ENCODE results near the gene HDGFL3. TPM values are rescaled to one million over a fixed set of nuclear protein-coding genes. Genes with fewer than 3 reads are reported as not detected.

Gene HDGFL3
- total and polyA plus RNA-seq, 2 donors (not counting 1 experiment from before 2014, with no cell fraction given) = 0.12 to 2.5 TPM

GRCh38 chr15:83110381-83110780 is 97.2 kb downstream of the HDGFL3 start:
- H3K27me3 ChIP-seq (replicated peaks in 1 of 4; ENCODE audit: control extremely low read depth in 1 of 4, control insufficient read depth in 3 of 4, insufficient read depth in 4 of 4, low read length in 3 of 4) = peaks cover 0 to 3% (median under 1%) of the 10 kb centered on the region in 4 experiments
- no peak overlapping the region for H3K4me2 ChIP-seq (replicated peaks; ENCODE audit: low read depth, low read length, poor library complexity, severe bottlenecking)
- no peaks in the 10 kb centered on the region for H3K36me3 ChIP-seq (replicated peaks in 1 of 2; ENCODE audit: control extremely low read depth in 1 of 2, control insufficient read depth in 1 of 2, extremely low read depth in 1 of 2, insufficient read depth in 2 of 2, low read length in 1 of 2)
- H3K79me2 ChIP-seq (ENCODE audit: control insufficient read depth, insufficient read depth, low read length) = no peaks in the 10 kb centered on the region
- TF ChIP-seq EZH2 (IDR thresholded peaks at IDR 0.05; ENCODE audit: borderline replicate concordance, insufficient read depth, low read depth, low read length, poor library complexity, severe bottlenecking) = no peak
- TF ChIP-seq, protein P1, sequence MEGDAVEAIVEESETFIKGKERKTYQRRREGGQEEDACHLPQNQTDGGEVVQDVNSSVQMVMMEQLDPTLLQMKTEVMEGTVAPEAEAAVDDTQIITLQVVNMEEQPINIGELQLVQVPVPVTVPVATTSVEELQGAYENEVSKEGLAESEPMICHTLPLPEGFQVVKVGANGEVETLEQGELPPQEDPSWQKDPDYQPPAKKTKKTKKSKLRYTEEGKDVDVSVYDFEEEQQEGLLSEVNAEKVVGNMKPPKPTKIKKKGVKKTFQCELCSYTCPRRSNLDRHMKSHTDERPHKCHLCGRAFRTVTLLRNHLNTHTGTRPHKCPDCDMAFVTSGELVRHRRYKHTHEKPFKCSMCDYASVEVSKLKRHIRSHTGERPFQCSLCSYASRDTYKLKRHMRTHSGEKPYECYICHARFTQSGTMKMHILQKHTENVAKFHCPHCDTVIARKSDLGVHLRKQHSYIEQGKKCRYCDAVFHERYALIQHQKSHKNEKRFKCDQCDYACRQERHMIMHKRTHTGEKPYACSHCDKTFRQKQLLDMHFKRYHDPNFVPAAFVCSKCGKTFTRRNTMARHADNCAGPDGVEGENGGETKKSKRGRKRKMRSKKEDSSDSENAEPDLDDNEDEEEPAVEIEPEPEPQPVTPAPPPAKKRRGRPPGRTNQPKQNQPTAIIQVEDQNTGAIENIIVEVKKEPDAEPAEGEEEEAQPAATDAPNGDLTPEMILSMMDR (IDR thresholded peaks at IDR 0.05) = no peak
- peaks cover 27% of the 10 kb centered on the region for H3K27me3 Mint-ChIP-seq
- no peaks in the 10 kb centered on the region for H3K9me3 ChIP-seq (ENCODE audit: control extremely low read depth in 1 of 3, control insufficient read depth in 2 of 3, insufficient read depth in 1 of 3, low read length in 2 of 3)
- no peak overlapping the region for H3K4me3 ChIP-seq (ENCODE audit: control extremely low read depth in 1 of 5, extremely low read depth in 1 of 5, insufficient read depth in 1 of 5, low read depth in 2 of 5, low read length in 4 of 5)
- CTCF ChIA-PET = no interaction called here
- DNase-seq (no peak), ATAC-seq (ENCODE audit: low read depth) (no peak)
- H3K27ac Mint-ChIP-seq = no peak overlapping the region
- 100% methylated on average over 2 of the region's 3 CpGs for WGBS (ENCODE audit: insufficient coverage)
- no peak overlapping the region for H2AFZ ChIP-seq (ENCODE audit: insufficient read depth, low read depth, low read length, poor library complexity, severe bottlenecking)
- H3K9ac ChIP-seq (ENCODE audit: low read length) = no peak overlapping the region
- POLR2A ChIA-PET = no interaction called here
- H4K20me1 ChIP-seq (ENCODE audit: control insufficient read depth, insufficient read depth, low read length, poor library complexity, severe bottlenecking) = no peaks in the 10 kb centered on the region
- intact Hi-C loops (cut with micrococcal nuclease) = no loop called here
- H3K4me3 Mint-ChIP-seq = no peak overlapping the region
- peaks cover 14 to 22% of the 10 kb centered on the region in 2 donors for H3K4me1 ChIP-seq (ENCODE audit: control insufficient read depth in 2 of 2, insufficient read depth in 2 of 2, low read length in 2 of 2)
- H3K4me1 Mint-ChIP-seq = peaks cover 24% of the 10 kb centered on the region
- no peaks in the 10 kb centered on the region for H3K9me3 Mint-ChIP-seq (ENCODE audit: insufficient read depth)
- H3K27ac ChIP-seq (ENCODE audit: low read length in 2 of 2) = no peak overlapping the region

DNA sequence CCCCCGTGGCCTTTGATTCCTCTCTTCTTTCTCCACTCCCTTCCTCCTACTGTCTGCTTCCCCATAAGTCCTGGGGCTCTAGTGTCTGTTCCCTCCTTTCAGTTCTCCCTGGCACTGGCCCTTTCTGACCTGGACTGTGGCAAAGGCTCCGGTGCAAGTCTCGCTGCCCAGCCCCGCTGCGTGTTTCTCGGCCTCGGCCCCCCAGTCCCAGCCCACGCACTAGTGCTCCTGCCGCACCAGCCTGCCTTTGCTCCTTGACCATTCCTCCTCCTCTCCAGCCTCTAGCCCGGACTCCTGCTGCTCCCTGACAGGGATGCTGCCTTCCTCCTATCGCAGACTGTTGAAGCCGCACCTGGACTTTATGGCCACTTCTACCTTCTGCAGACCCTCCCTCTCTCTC is 98.1 kb downstream of the HDGFL3 start:
- H3K79me2 ChIP-seq (ENCODE audit: control insufficient read depth, insufficient read depth, low read length) = no peaks in the 10 kb centered on the region
- H3K27me3 ChIP-seq (replicated peaks in 1 of 4; ENCODE audit: control extremely low read depth in 1 of 4, control insufficient read depth in 3 of 4, insufficient read depth in 4 of 4, low read length in 3 of 4) = peaks cover 0 to 3% (median under 1%) of the 10 kb centered on the region in 4 experiments
- CTCF ChIA-PET = no interaction called here
- POLR2A ChIA-PET = no interaction called here
- 91% methylated on average over 12 of the region's 12 CpGs for WGBS (ENCODE audit: insufficient coverage)
- TF ChIP-seq EZH2 (IDR thresholded peaks at IDR 0.05; ENCODE audit: borderline replicate concordance, insufficient read depth, low read depth, low read length, poor library complexity, severe bottlenecking) = no peak
- TF ChIP-seq, protein P1 (IDR thresholded peaks at IDR 0.05) = no peak
- H3K9ac ChIP-seq (ENCODE audit: low read length) = no peak overlapping the region
- no peak for ATAC-seq (ENCODE audit: low read depth)
- H3K27ac Mint-ChIP-seq = no peak overlapping the region
- intact Hi-C loops (cut with micrococcal nuclease) = no loop called here
- peaks cover 24% of the 10 kb centered on the region for H3K4me1 Mint-ChIP-seq
- no peaks in the 10 kb centered on the region for H4K20me1 ChIP-seq (ENCODE audit: control insufficient read depth, insufficient read depth, low read length, poor library complexity, severe bottlenecking)
- H3K36me3 ChIP-seq (replicated peaks in 1 of 2; ENCODE audit: control extremely low read depth in 1 of 2, control insufficient read depth in 1 of 2, extremely low read depth in 1 of 2, insufficient read depth in 2 of 2, low read length in 1 of 2) = no peaks in the 10 kb centered on the region
- H3K4me3 Mint-ChIP-seq = peak overlapping the region; percentile 35
- no peak overlapping the region for H2AFZ ChIP-seq (ENCODE audit: insufficient read depth, low read depth, low read length, poor library complexity, severe bottlenecking)
- H3K27ac ChIP-seq (ENCODE audit: low read length in 2 of 2) = no peak overlapping the region
- H3K4me2 ChIP-seq (replicated peaks; ENCODE audit: low read depth, low read length, poor library complexity, severe bottlenecking) = no peak overlapping the region
- no peaks in the 10 kb centered on the region for H3K9me3 ChIP-seq (ENCODE audit: control extremely low read depth in 1 of 3, control insufficient read depth in 2 of 3, insufficient read depth in 1 of 3, low read length in 2 of 3)
- peaks cover 28% of the 10 kb centered on the region for H3K27me3 Mint-ChIP-seq
- no peak for DNase-seq
- H3K4me3 ChIP-seq (ENCODE audit: control extremely low read depth in 1 of 5, extremely low read depth in 1 of 5, insufficient read depth in 1 of 5, low read depth in 2 of 5, low read length in 4 of 5) = no peak overlapping the region
- H3K4me1 ChIP-seq (ENCODE audit: control insufficient read depth in 2 of 2, insufficient read depth in 2 of 2, low read length in 2 of 2) = peaks cover 14 to 22% of the 10 kb centered on the region in 2 donors
- no peaks in the 10 kb centered on the region for H3K9me3 Mint-ChIP-seq (ENCODE audit: insufficient read depth)
